ENCODE measurements around the gene CAMK1D. TPM values are rescaled to one million over a fixed set of nuclear protein-coding genes. Genes with fewer than 3 reads are reported as not detected.

Gene CAMK1D
- total RNA-seq, 1 experiment from 2014 or later = 6.3 TPM

- Histone ChIP-seq H3K23me2 (ENCODE audit: insufficient read length, low read depth, low read length, poor library complexity, severe bottlenecking) (no peaks in the 10 kb centered on the region), H3T11ph (ENCODE audit: low read length) (no peak overlapping the region), H4K20me1 (ENCODE audit: control insufficient read depth, insufficient read depth, insufficient read length) (no peaks in the 10 kb centered on the region), H3K14ac (ENCODE audit: insufficient read depth, low read length) (no peak overlapping the region), H3K79me1 (ENCODE audit: insufficient read depth, low read depth, low read length, poor library complexity, severe bottlenecking) (no peaks in the 10 kb centered on the region), H3K18ac (ENCODE audit: insufficient read length, low read depth, low read length) (no peak overlapping the region), H3K4ac (ENCODE audit: low read depth, low read length) (no peak overlapping the region), H3K79me2 (ENCODE audit: insufficient read depth, low read length) (no peaks in the 10 kb centered on the region), H2BK20ac (ENCODE audit: low read depth, low read length, poor library complexity, severe bottlenecking) (no peak overlapping the region), H2BK15ac (ENCODE audit: low read depth, low read length) (no peak overlapping the region), H3K27ac (ENCODE audit: insufficient read length, low read depth, low read length) (no peak overlapping the region), H4K8ac (replicated peaks; ENCODE audit: insufficient read length, low read depth, low read length) (no peak overlapping the region), H4K91ac (ENCODE audit: insufficient read length, low read depth, low read length) (no peak overlapping the region), H4K5ac (ENCODE audit: insufficient read length, low read depth, low read length) (no peak overlapping the region), H3K9me3 (ENCODE audit: control insufficient read depth, low read depth, low read length) (no peaks in the 10 kb centered on the region), H3K4me1 (ENCODE audit: insufficient read depth, low read length) (no peaks in the 10 kb centered on the region), H3K4me2 (ENCODE audit: insufficient read depth, insufficient read length, low read length) (no peak overlapping the region), H3K27me3 (ENCODE audit: insufficient read depth, low read length) (no peaks in the 10 kb centered on the region; the same call in 1 of the 2 replicates), H2BK12ac (ENCODE audit: insufficient read length, low read depth, low read length) (no peak overlapping the region), H2BK5ac (ENCODE audit: insufficient read length, low read length) (no peak overlapping the region), H2AK5ac (ENCODE audit: insufficient read length, low read length) (no peak overlapping the region), H2AFZ (ENCODE audit: low read length) (no peak overlapping the region), H2BK120ac (ENCODE audit: low read depth, low read length, poor library complexity, severe bottlenecking) (no peak overlapping the region), H3K23ac (ENCODE audit: insufficient read length, low read depth, low read length) (no peak overlapping the region), H3K56ac (ENCODE audit: insufficient read length, low read depth, low read length) (no peak overlapping the region), H3K9ac (ENCODE audit: extremely low read depth, insufficient read length, low read length) (no peak overlapping the region)
- H3K4me3 Mint-ChIP-seq = no peak overlapping the region
- H3K9me3 Mint-ChIP-seq = no peaks in the 10 kb centered on the region
- no peaks in the 10 kb centered on the region; the same call in 1 of the 2 replicates for H3K27me3 Mint-ChIP-seq (ENCODE audit: low read depth)
- no CpG with 5 or more reads among the region's 9 CpGs for WGBS (ENCODE audit: extremely low coverage, insufficient read length, low lambda C conversion rate)
- no peaks in the 10 kb centered on the region for H3K4me1 Mint-ChIP-seq
- no peak overlapping the region for H3K27ac Mint-ChIP-seq
- H3K36me3 Mint-ChIP-seq (ENCODE audit: insufficient read depth in 1 of 3, low read depth in 3 of 3) = no peaks in the 10 kb centered on the region
- no peak for TF ChIP-seq CTCF (conservative IDR thresholded peaks at IDR 0.05)
- no peak for DNase-seq
These were observed 348.4 kb downstream of the CAMK1D start for GRCh38 chr10:12697764-12698163.

Data from H9 (cell line).